PFSK-1 (cell line): ENCODE results near the gene LTB4R2.

Source experiments
- FOXP2 ChIP-seq: optimal IDR thresholded peaks from 2 replicates; pipeline ENCODE3; 2011; ENCODE audit warnings: borderline replicate concordance, control low read depth, inconsistent platforms; ENCODE audit not compliant: insufficient read depth; ENCODE audit errors: extremely low read length, extremely low read depth
- POLR2AphosphoS5 ChIP-seq: IDR thresholded peaks from 2 replicates; pipeline ENCODE4 v1.6.1; 2012; ENCODE audit warnings: low read depth, mild to moderate bottlenecking, control low read depth, low read length, moderate library complexity
- SIN3A ChIP-seq: IDR thresholded peaks from 2 replicates; pipeline ENCODE4 v1.6.1; 2012; ENCODE audit warnings: mild to moderate bottlenecking, low read length, moderate library complexity, borderline replicate concordance; ENCODE audit not compliant: insufficient read depth
- TAF1 ChIP-seq: IDR thresholded peaks from 2 replicates; pipeline ENCODE4 v1.6.1; 2012; ENCODE audit warnings: low read length, control low read depth, borderline replicate concordance; ENCODE audit not compliant: insufficient read depth
- TF ChIP-seq, protein P1 (sequence below), 2 experiments: IDR thresholded peaks; 2 replicates each; pipeline versions ENCODE4 v1.6.1 to v1.8.0; 2011 to 2012; ENCODE audit warnings: low read depth in 2 of 2, low read length in 2 of 2, control low read depth in 1 of 2, inconsistent platforms in 1 of 2, mild to moderate bottlenecking in 1 of 2, moderate library complexity in 1 of 2; ENCODE audit not compliant: insufficient read depth in 1 of 2

DNA sequence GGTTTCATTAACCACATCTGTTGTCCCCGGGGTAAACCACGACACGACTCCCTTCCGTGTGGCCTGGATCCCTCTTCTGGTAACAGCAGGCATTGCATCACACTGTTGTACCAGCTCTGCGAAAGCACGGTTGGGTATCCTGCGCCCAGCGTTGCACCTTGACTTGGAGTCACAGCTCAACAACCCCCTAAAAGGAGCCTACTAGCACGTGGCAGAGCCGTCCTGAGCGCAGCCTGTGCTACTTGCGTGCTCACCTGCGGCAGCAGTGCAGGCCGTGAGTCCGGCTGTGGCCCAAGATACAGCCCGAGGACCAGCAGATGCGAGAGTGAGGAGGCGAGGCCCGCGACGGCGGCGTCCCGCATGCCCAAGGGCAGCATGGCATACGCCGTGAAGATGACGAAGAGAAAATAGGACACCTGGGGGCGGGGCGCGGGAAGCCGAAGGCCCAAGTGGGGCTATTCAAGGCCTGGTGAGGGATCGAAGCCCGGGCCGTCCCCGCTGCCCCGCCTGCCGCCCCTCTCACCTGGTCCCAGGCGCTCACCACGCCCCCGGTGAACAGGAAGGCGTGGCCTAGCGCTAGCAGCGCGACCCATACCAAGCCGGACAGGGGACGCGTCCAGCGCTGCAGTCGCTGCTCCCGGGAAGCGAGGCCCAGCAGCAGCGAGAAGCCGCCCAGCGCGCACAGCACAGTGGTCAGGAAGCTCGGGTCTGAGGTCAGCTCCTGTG, 22.5 kb downstream of the LTB4R2 start:
- TF ChIP-seq, protein P1, sequence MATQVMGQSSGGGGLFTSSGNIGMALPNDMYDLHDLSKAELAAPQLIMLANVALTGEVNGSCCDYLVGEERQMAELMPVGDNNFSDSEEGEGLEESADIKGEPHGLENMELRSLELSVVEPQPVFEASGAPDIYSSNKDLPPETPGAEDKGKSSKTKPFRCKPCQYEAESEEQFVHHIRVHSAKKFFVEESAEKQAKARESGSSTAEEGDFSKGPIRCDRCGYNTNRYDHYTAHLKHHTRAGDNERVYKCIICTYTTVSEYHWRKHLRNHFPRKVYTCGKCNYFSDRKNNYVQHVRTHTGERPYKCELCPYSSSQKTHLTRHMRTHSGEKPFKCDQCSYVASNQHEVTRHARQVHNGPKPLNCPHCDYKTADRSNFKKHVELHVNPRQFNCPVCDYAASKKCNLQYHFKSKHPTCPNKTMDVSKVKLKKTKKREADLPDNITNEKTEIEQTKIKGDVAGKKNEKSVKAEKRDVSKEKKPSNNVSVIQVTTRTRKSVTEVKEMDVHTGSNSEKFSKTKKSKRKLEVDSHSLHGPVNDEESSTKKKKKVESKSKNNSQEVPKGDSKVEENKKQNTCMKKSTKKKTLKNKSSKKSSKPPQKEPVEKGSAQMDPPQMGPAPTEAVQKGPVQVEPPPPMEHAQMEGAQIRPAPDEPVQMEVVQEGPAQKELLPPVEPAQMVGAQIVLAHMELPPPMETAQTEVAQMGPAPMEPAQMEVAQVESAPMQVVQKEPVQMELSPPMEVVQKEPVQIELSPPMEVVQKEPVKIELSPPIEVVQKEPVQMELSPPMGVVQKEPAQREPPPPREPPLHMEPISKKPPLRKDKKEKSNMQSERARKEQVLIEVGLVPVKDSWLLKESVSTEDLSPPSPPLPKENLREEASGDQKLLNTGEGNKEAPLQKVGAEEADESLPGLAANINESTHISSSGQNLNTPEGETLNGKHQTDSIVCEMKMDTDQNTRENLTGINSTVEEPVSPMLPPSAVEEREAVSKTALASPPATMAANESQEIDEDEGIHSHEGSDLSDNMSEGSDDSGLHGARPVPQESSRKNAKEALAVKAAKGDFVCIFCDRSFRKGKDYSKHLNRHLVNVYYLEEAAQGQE (IDR thresholded peaks at IDR 0.05; ENCODE audit: insufficient read depth in 1 of 2, low read depth in 2 of 2, low read length in 2 of 2), result no peak
- TF ChIP-seq POLR2AphosphoS5 (no peak), SIN3A (no peak), TAF1 (no peak), FOXP2 (no peak)
